ENCODE results near the gene CYTH2.
"Not testable (repeated sequence)": the region's sequence is repeated elsewhere in the genome, so short reads cannot be mapped to it uniquely, and the experiment has no call there.

CYTH2 gene

GRCh38 chr19:48477698-48478338, 8.6 kb downstream of the CYTH2 start:
- DNase-seq (ENCODE audit: low spot score in 2 of 2) = no peak
- Histone ChIP-seq H3K9me3 (no peaks in the 10 kb centered on the region), H3K27me3 (ENCODE audit: low read depth) (no peaks in the 10 kb centered on the region), H3K4me3 (no peak overlapping the region), H3K4me1 (no peaks in the 10 kb centered on the region), H3K36me3 (replicated peaks) (peaks cover 70% of the 10 kb centered on the region)
- in situ Hi-C loops (cut with MboI; ENCODE audit: low sequenced_read_pairs) = no loop called here

GRCh38 chr19:48478339-48479256, 9.4 kb downstream of the CYTH2 start:
- no peak overlapping the region for H3K4me3 ChIP-seq
- H3K36me3 ChIP-seq (replicated peaks) = peaks cover 62% of the 10 kb centered on the region
- H3K4me1 ChIP-seq = no peaks in the 10 kb centered on the region
- H3K27me3 ChIP-seq (ENCODE audit: low read depth) = no peaks in the 10 kb centered on the region
- H3K9me3 ChIP-seq = no peaks in the 10 kb centered on the region
- no peak for DNase-seq (ENCODE audit: low spot score in 2 of 2)
- in situ Hi-C loops (cut with MboI; ENCODE audit: low sequenced_read_pairs) = no loop called here

GRCh38 chr19:48479686-48480085, 10.5 kb downstream of the CYTH2 start:
- H3K9me3 ChIP-seq = no peaks in the 10 kb centered on the region
- H3K36me3 ChIP-seq (replicated peaks) = peaks cover 51% of the 10 kb centered on the region
- in situ Hi-C loops (cut with MboI; ENCODE audit: low sequenced_read_pairs) = no loop called here
- H3K4me3 ChIP-seq = no peak overlapping the region
- no peaks in the 10 kb centered on the region for H3K27me3 ChIP-seq (ENCODE audit: low read depth)
- DNase-seq (ENCODE audit: low spot score in 2 of 2) = no peak
- no peaks in the 10 kb centered on the region for H3K4me1 ChIP-seq

GRCh38 chr19:48480183-48480557, 11.0 kb downstream of the CYTH2 start:
- no peaks in the 10 kb centered on the region for H3K9me3 ChIP-seq
- H3K4me3 ChIP-seq = no peak overlapping the region
- no peaks in the 10 kb centered on the region for H3K27me3 ChIP-seq (ENCODE audit: low read depth)
- no peak for DNase-seq (ENCODE audit: low spot score in 2 of 2)
- in situ Hi-C loops (cut with MboI; ENCODE audit: low sequenced_read_pairs) = no loop called here
- H3K4me1 ChIP-seq = no peaks in the 10 kb centered on the region
- peaks cover 46% of the 10 kb centered on the region for H3K36me3 ChIP-seq (replicated peaks)

- no peaks in the 10 kb centered on the region for H3K9me3 ChIP-seq
- no peaks in the 10 kb centered on the region for H3K27me3 ChIP-seq (ENCODE audit: low read depth)
- peaks cover 40% of the 10 kb centered on the region for H3K36me3 ChIP-seq (replicated peaks)
- H3K4me3 ChIP-seq = no peak overlapping the region
- in situ Hi-C loops (cut with MboI; ENCODE audit: low sequenced_read_pairs) = no loop called here
- no peaks in the 10 kb centered on the region for H3K4me1 ChIP-seq
- DNase-seq (ENCODE audit: low spot score in 2 of 2) = no peak
Measured at GRCh38 chr19:48480558-48481500, 11.7 kb downstream of the CYTH2 start.

- peaks cover 29% of the 10 kb centered on the region for H3K36me3 ChIP-seq (replicated peaks)
- no peaks in the 10 kb centered on the region for H3K9me3 ChIP-seq
- no peak overlapping the region for H3K4me3 ChIP-seq
- H3K4me1 ChIP-seq = no peaks in the 10 kb centered on the region
- in situ Hi-C loops (cut with MboI; ENCODE audit: low sequenced_read_pairs) = no loop called here
- H3K27me3 ChIP-seq (ENCODE audit: low read depth) = no peaks in the 10 kb centered on the region
- DNase-seq (ENCODE audit: low spot score in 2 of 2) = no peak
Measured at GRCh38 chr19:48481846-48482639, 12.9 kb downstream of the CYTH2 start.

GRCh38 chr19:48483301-48483700, 14.1 kb downstream of the CYTH2 start:
- no peak for DNase-seq (ENCODE audit: low spot score in 2 of 2)
- in situ Hi-C loops (cut with MboI; ENCODE audit: low sequenced_read_pairs) = no loop called here
- Histone ChIP-seq H3K36me3 (replicated peaks) (peaks cover 17% of the 10 kb centered on the region), H3K4me1 (no peaks in the 10 kb centered on the region), H3K4me3 (no peak overlapping the region), H3K9me3 (no peaks in the 10 kb centered on the region), H3K27me3 (ENCODE audit: low read depth) (no peaks in the 10 kb centered on the region)

- in situ Hi-C loops (cut with MboI; ENCODE audit: low sequenced_read_pairs) = no loop called here
- no peaks in the 10 kb centered on the region for H3K4me1 ChIP-seq
Measured at GRCh38 chr19:48484247-48484893, 15.2 kb downstream of the CYTH2 start.

GRCh38 chr19:48484931-48485612, 15.9 kb downstream of the CYTH2 start:
- no peaks in the 10 kb centered on the region for H3K4me1 ChIP-seq
- no peaks in the 10 kb centered on the region for H3K27me3 ChIP-seq (ENCODE audit: low read depth)
- no peak for DNase-seq (ENCODE audit: low spot score in 2 of 2)
- H3K9me3 ChIP-seq = no peaks in the 10 kb centered on the region
- in situ Hi-C loops (cut with MboI; ENCODE audit: low sequenced_read_pairs) = no loop called here
- no peak overlapping the region for H3K4me3 ChIP-seq
- H3K36me3 ChIP-seq (replicated peaks) = peaks cover 5% of the 10 kb centered on the region

More at GRCh38 chr19:48484247-48484893, 15.2 kb downstream of the CYTH2 start:
- Histone ChIP-seq H3K4me3 (no peak overlapping the region), H3K36me3 (replicated peaks) (peaks cover 12% of the 10 kb centered on the region), H3K9me3 (no peaks in the 10 kb centered on the region), H3K27me3 (ENCODE audit: low read depth) (no peaks in the 10 kb centered on the region)
- DNase-seq (ENCODE audit: low spot score in 2 of 2) = no peak

GRCh38 chr19:48486706-48487105, 17.5 kb downstream of the CYTH2 start:
- DNase-seq (ENCODE audit: low spot score in 2 of 2); in situ Hi-C loops (cut with MboI; ENCODE audit: low sequenced_read_pairs); H3K4me1 ChIP-seq; H3K9me3 ChIP-seq; H3K27me3 ChIP-seq (ENCODE audit: low read depth); H3K36me3 ChIP-seq (replicated peaks); H3K4me3 ChIP-seq: not testable (repeated sequence)

GRCh38 chr19:48487544-48487943, 18.4 kb downstream of the CYTH2 start:
- in situ Hi-C loops (cut with MboI; ENCODE audit: low sequenced_read_pairs) = no loop called here
- no peaks in the 10 kb centered on the region for H3K27me3 ChIP-seq (ENCODE audit: low read depth)
- DNase-seq (ENCODE audit: low spot score in 2 of 2) = no peak

GRCh38 chr19:48487948-48488347, 18.8 kb downstream of the CYTH2 start:
- in situ Hi-C loops (cut with MboI; ENCODE audit: low sequenced_read_pairs) = no loop called here
- no peaks in the 10 kb centered on the region for H3K27me3 ChIP-seq (ENCODE audit: low read depth)
- H3K9me3 ChIP-seq = no peaks in the 10 kb centered on the region
- no peak for DNase-seq (ENCODE audit: low spot score in 2 of 2)
- peaks cover 13% of the 10 kb centered on the region for H3K4me1 ChIP-seq
- H3K36me3 ChIP-seq (replicated peaks) = no peaks in the 10 kb centered on the region
- no peak overlapping the region for H3K4me3 ChIP-seq

More at GRCh38 chr19:48487544-48487943, 18.4 kb downstream of the CYTH2 start:
- Histone ChIP-seq H3K36me3 (replicated peaks) (no peaks in the 10 kb centered on the region), H3K4me3 (no peak overlapping the region), H3K4me1 (peaks cover 12% of the 10 kb centered on the region), H3K9me3 (no peaks in the 10 kb centered on the region)
